Mesendoderm (in vitro differentiated cells): ENCODE data around the gene CCL13.

Experiments
- DNase-seq: peaks from one replicate; pipeline ENCODE4 v3.0.0; 2013
- H2AK5ac ChIP-seq: 2 replicates; pipeline ENCODE4 v1.6.1; 2013; ENCODE audit warnings: low read length, inconsistent platforms
- H2BK120ac ChIP-seq: 2 replicates; pipeline ENCODE4 v1.6.1; 2013; ENCODE audit warnings: low read depth, mild to moderate bottlenecking, low read length, moderate library complexity, mixed read lengths
- H2BK15ac ChIP-seq: replicated peaks from 2 replicates; pipeline ENCODE4 v1.6.1; 2013; ENCODE audit warnings: low read depth, mild to moderate bottlenecking, moderate library complexity
- H2BK5ac ChIP-seq: 2 replicates; pipeline ENCODE4 v1.6.1; 2013; ENCODE audit warnings: low read length, inconsistent platforms
- H3K18ac ChIP-seq: 2 replicates; pipeline ENCODE4 v1.6.1; 2013; ENCODE audit warnings: mild to moderate bottlenecking, low read length, mixed read lengths
- H3K23ac ChIP-seq: one replicate; pipeline ENCODE4 v1.6.1; 2013; ENCODE audit warnings: low read length
- H3K27ac ChIP-seq: 2 replicates; pipeline ENCODE4 v1.5.1; 2013; ENCODE audit warnings: low read depth, mild to moderate bottlenecking, inconsistent platforms, low read length, moderate library complexity
- H3K27me3 ChIP-seq: 2 replicates; pipeline ENCODE4 v1.6.1; 2013; ENCODE audit warnings: low read length, control low read depth, mild to moderate bottlenecking, inconsistent platforms; ENCODE audit not compliant: insufficient read depth, poor library complexity
- H3K36me3 ChIP-seq: 2 replicates; pipeline ENCODE4 v1.6.1; 2013; ENCODE audit warnings: low read length, inconsistent platforms; ENCODE audit not compliant: control insufficient read depth, insufficient read depth
- H3K4ac ChIP-seq: one replicate; pipeline ENCODE4 v1.6.1; 2013; ENCODE audit warnings: low read depth, mild to moderate bottlenecking, low read length, moderate library complexity
- H3K4me1 ChIP-seq: 2 replicates; pipeline ENCODE4 v1.6.1; 2013; ENCODE audit warnings: low read depth, low read length, inconsistent platforms; ENCODE audit not compliant: control insufficient read depth
- H3K4me2 ChIP-seq: 2 replicates; pipeline ENCODE4 v1.6.1; 2013; ENCODE audit warnings: low read length
- H3K4me3 ChIP-seq: 2 replicates; pipeline ENCODE4 v1.5.1; 2013; ENCODE audit warnings: mild to moderate bottlenecking, low read length
- H3K56ac ChIP-seq: one replicate; pipeline ENCODE4 v1.6.1; 2013; ENCODE audit warnings: low read length
- H3K79me1 ChIP-seq: 2 replicates; pipeline ENCODE4 v1.6.1; 2013; ENCODE audit warnings: low read length, inconsistent platforms
- H3K79me2 ChIP-seq: 2 replicates; pipeline ENCODE4 v1.6.1; 2013; ENCODE audit warnings: mild to moderate bottlenecking, low read length; ENCODE audit not compliant: control insufficient read depth, insufficient read depth
- H3K9ac ChIP-seq: 2 replicates; pipeline ENCODE4 v1.6.1; 2013; ENCODE audit warnings: low read length, inconsistent platforms
- H4K5ac ChIP-seq: one replicate; pipeline ENCODE4 v1.6.1; 2013; ENCODE audit warnings: low read length
- H4K8ac ChIP-seq: one replicate; pipeline ENCODE4 v1.6.1; 2013; ENCODE audit warnings: low read depth, mild to moderate bottlenecking, control low read depth, low read length, moderate library complexity
- WGBS: extraction: QIAGEN DNeasy Blood & Tissue Kit; methylation state at CpG from one replicate; pipeline ENCODE4 v1.1.7; 2013; ENCODE audit warnings: low lambda C conversion rate, missing lambda C conversion rate; ENCODE audit not compliant: insufficient coverage; ENCODE audit errors: extremely low coverage; 5-methylcytosine and 5-hydroxymethylcytosine counted together

Gene CCL13

GRCh38 chr17:34368196-34368945 lies 12.1 kb downstream of the CCL13 start:
- Histone ChIP-seq H3K27me3 (no peaks in the 10 kb centered on the region), H3K56ac (no peak overlapping the region), H4K8ac (no peak overlapping the region), H4K5ac (no peak overlapping the region), H3K27ac (no peak overlapping the region), H3K36me3 (no peaks in the 10 kb centered on the region), H2AK5ac (no peak overlapping the region), H2BK5ac (no peak overlapping the region), H2BK15ac (no peak overlapping the region), H3K4me3 (no peak overlapping the region), H3K79me2 (no peaks in the 10 kb centered on the region), H3K4ac (no peak overlapping the region), H2BK120ac (no peak overlapping the region), H3K4me1 (peaks cover 2% of the 10 kb centered on the region), H3K23ac (no peak overlapping the region), H3K18ac (no peak overlapping the region), H3K4me2 (no peak overlapping the region), H3K79me1 (no peaks in the 10 kb centered on the region), H3K9ac (no peak overlapping the region)
- no CpG with 5 or more reads among the region's 9 CpGs for WGBS
- DNase-seq: no peak

DNA sequence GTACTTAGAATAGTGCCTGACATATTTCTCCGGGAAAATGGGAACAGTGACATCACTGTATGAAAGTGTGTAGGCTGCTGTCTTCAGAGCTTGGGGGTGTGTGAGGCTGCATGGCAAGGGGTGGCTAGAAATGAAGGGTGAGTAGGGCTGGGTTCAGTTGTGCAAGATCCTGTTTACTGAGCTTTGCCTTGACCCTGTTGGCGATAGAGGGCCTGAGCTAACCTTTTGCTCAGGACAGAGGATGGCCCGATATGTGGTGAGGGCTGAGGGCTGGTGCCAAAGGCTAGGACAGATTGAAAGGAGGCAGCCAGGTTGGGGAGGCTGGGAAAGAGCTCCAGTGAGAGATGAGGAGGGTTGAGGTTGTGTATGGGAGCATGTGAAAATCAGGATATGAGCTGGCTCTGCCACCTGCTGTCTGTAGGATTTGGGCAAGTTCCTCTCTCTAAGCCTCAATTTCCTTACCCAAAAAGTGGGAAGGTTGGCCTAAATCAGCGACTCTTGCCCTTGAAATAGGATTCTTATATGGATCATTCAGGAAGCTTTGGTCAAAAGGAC lies 12.7 kb downstream of the CCL13 start:
- Histone ChIP-seq H3K4me3 (no peak overlapping the region), H3K27me3 (no peaks in the 10 kb centered on the region), H3K23ac (no peak overlapping the region), H3K4me2 (no peak overlapping the region), H3K4ac (no peak overlapping the region), H4K5ac (no peak overlapping the region), H3K36me3 (no peaks in the 10 kb centered on the region), H3K9ac (no peak overlapping the region), H2BK5ac (no peak overlapping the region), H3K79me2 (no peaks in the 10 kb centered on the region), H3K27ac (no peak overlapping the region), H2AK5ac (no peak overlapping the region), H2BK120ac (no peak overlapping the region), H3K79me1 (no peaks in the 10 kb centered on the region), H3K4me1 (peaks cover 2% of the 10 kb centered on the region), H3K56ac (no peak overlapping the region), H2BK15ac (no peak overlapping the region), H3K18ac (no peak overlapping the region), H4K8ac (no peak overlapping the region)
- no CpG with 5 or more reads among the region's 4 CpGs for WGBS
- DNase-seq: no peak

GRCh38 chr17:34369571-34369970 lies 13.3 kb downstream of the CCL13 start:
- no peak overlapping the region for H3K4ac ChIP-seq
- H2AK5ac ChIP-seq: no peak overlapping the region
- no peak overlapping the region for H3K56ac ChIP-seq
- no peak overlapping the region for H2BK15ac ChIP-seq
- no peaks in the 10 kb centered on the region for H3K27me3 ChIP-seq
- no peak overlapping the region for H2BK120ac ChIP-seq
- H2BK5ac ChIP-seq: no peak overlapping the region
- no peak overlapping the region for H3K4me2 ChIP-seq
- H4K5ac ChIP-seq: no peak overlapping the region
- H3K4me3 ChIP-seq: no peak overlapping the region
- DNase-seq: no peak
- H3K4me1 ChIP-seq: peaks cover 2% of the 10 kb centered on the region
- H3K9ac ChIP-seq: no peak overlapping the region
- no peak overlapping the region for H3K18ac ChIP-seq
- H3K79me2 ChIP-seq: no peaks in the 10 kb centered on the region
- WGBS: no CpG with 5 or more reads among the region's 3 CpGs
- no peak overlapping the region for H3K23ac ChIP-seq
- no peaks in the 10 kb centered on the region for H3K36me3 ChIP-seq
- H3K27ac ChIP-seq: no peak overlapping the region
- H3K79me1 ChIP-seq: no peaks in the 10 kb centered on the region
- no peak overlapping the region for H4K8ac ChIP-seq

DNA sequence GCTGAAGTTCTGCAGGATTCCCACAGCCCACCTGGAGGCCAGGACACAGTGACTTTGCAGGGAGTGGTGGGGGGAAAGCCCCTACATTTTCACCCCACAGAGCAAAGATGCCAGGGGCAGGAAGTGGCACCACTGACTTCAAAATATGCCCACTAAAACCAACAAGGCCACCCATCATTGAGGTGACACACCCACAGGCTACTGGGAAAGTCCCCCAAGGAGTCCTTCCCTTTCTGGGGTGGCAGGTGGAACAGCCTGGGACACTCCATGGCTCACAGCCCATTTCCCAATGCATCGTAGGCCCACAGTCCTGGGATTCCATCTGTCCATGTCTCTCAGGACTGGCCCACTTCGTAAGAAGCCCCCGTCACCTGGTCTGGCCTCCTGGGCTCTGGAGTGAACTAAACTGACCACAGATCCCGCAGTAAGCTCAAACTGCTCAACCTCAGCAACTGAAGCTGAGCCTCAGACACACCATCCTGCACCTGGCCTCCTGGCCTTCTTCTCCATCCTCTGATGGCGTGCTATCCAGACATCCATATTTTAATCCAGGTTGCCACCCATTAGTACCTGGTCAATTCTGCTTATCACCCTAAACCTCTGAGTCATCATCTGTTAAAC lies 14.2 kb downstream of the CCL13 start:
- no peak overlapping the region for H3K9ac ChIP-seq

GRCh38 chr17:34370997-34371395 lies 14.7 kb downstream of the CCL13 start:
- H3K9ac ChIP-seq: no peak overlapping the region
- no peak overlapping the region for H2AK5ac ChIP-seq
- no CpG with 5 or more reads among the region's 3 CpGs for whole genome bisulfite sequencing
- H3K4me1 ChIP-seq: peaks cover 2% of the 10 kb centered on the region
- H3K18ac ChIP-seq: no peak overlapping the region
- H3K4me3 ChIP-seq: no peak overlapping the region
- no peak overlapping the region for H3K23ac ChIP-seq
- H3K4ac ChIP-seq: no peak overlapping the region
- no peak overlapping the region for H3K27ac ChIP-seq
- H4K5ac ChIP-seq: no peak overlapping the region
- no peak overlapping the region for H4K8ac ChIP-seq
- no peaks in the 10 kb centered on the region for H3K79me1 ChIP-seq
- H3K79me2 ChIP-seq: no peaks in the 10 kb centered on the region
- H2BK120ac ChIP-seq: no peak overlapping the region
- no peaks in the 10 kb centered on the region for H3K36me3 ChIP-seq
- H3K27me3 ChIP-seq: no peaks in the 10 kb centered on the region
- DNase-seq: no peak
- no peak overlapping the region for H2BK15ac ChIP-seq
- no peak overlapping the region for H3K4me2 ChIP-seq
- H2BK5ac ChIP-seq: no peak overlapping the region
- H3K56ac ChIP-seq: no peak overlapping the region

More for the DNA sequence above, 14.2 kb downstream of the CCL13 start:
- no peaks in the 10 kb centered on the region for H3K79me1 ChIP-seq
- H2BK120ac ChIP-seq: no peak overlapping the region
- peaks cover 2% of the 10 kb centered on the region for H3K4me1 ChIP-seq
- no CpG with 5 or more reads among the region's 5 CpGs for WGBS
- H3K4me3 ChIP-seq: no peak overlapping the region
- no peak overlapping the region for H3K23ac ChIP-seq
- H4K8ac ChIP-seq: no peak overlapping the region
- H3K18ac ChIP-seq: no peak overlapping the region
- H3K4ac ChIP-seq: no peak overlapping the region
- H2AK5ac ChIP-seq: no peak overlapping the region
- no peaks in the 10 kb centered on the region for H3K79me2 ChIP-seq
- H2BK5ac ChIP-seq: no peak overlapping the region
- H2BK15ac ChIP-seq: no peak overlapping the region
- no peak overlapping the region for H3K27ac ChIP-seq
- no peaks in the 10 kb centered on the region for H3K27me3 ChIP-seq
- no peak for DNase-seq
- H3K36me3 ChIP-seq: no peaks in the 10 kb centered on the region
- H4K5ac ChIP-seq: no peak overlapping the region
- H3K4me2 ChIP-seq: no peak overlapping the region
- H3K56ac ChIP-seq: no peak overlapping the region
